ENCODE results near the gene SYDE1.

Gene SYDE1

DNA sequence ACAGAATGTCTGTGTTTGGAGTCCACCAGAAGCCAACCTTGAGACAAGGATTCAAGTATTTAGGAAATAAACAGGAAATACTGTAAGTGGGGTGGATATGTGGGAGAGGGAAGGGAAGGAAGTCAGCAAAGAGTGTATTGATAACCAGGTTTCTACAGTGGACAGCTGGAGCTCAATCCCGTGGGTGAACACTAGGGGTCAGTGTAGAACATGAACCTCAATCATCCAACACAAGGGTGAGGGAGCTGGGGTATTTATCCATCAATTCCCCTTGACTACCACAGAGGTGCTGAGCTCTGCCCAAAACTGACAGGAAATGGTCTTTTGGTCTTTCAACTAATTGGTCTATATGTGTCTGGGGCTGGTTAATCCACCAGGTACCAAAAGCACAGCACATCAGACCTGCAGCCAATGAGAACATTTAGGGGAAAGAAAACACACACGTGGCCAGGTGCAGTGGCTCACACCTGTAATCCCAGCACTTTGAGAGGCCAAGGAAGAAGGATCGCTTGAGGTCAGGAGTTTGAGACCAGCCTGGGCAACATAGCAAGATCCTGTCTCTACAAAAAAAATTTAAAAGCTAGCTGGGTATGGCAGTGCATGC, 5.6 kb upstream of the SYDE1 start:
- Histone ChIP-seq H3F3A (ENCODE audit: insufficient read depth) (no peaks in the 10 kb centered on the region), H3K4me2 (ENCODE audit: low read depth, low read length, poor library complexity, severe bottlenecking) (no peak overlapping the region), H3K79me2 (ENCODE audit: insufficient read depth, low read length) (no peaks in the 10 kb centered on the region), H3K27ac (ENCODE audit: low read depth, low read length) (no peak overlapping the region), H3K9ac (ENCODE audit: low read length) (no peak overlapping the region), H3K9me3 (ENCODE audit: insufficient read depth, low read length) (no peaks in the 10 kb centered on the region), H3K27me3 (ENCODE audit: low read length) (no peaks in the 10 kb centered on the region), H2AFZ (ENCODE audit: low read depth, low read length, severe bottlenecking) (no peak overlapping the region), H3K36me3 (ENCODE audit: low read length) (no peaks in the 10 kb centered on the region), H3K4me3 (ENCODE audit: insufficient read depth, low read length, poor library complexity, severe bottlenecking) (no peak overlapping the region), H3K9me2 (replicated peaks; ENCODE audit: insufficient read depth, low read length) (no peaks in the 10 kb centered on the region), H4K20me1 (ENCODE audit: low read depth, low read length) (no peaks in the 10 kb centered on the region)
- TF ChIP-seq, protein P1, sequence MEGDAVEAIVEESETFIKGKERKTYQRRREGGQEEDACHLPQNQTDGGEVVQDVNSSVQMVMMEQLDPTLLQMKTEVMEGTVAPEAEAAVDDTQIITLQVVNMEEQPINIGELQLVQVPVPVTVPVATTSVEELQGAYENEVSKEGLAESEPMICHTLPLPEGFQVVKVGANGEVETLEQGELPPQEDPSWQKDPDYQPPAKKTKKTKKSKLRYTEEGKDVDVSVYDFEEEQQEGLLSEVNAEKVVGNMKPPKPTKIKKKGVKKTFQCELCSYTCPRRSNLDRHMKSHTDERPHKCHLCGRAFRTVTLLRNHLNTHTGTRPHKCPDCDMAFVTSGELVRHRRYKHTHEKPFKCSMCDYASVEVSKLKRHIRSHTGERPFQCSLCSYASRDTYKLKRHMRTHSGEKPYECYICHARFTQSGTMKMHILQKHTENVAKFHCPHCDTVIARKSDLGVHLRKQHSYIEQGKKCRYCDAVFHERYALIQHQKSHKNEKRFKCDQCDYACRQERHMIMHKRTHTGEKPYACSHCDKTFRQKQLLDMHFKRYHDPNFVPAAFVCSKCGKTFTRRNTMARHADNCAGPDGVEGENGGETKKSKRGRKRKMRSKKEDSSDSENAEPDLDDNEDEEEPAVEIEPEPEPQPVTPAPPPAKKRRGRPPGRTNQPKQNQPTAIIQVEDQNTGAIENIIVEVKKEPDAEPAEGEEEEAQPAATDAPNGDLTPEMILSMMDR (IDR thresholded peaks at IDR 0.05; ENCODE audit: insufficient read depth, low read length, poor library complexity, severe bottlenecking), result peak; percentile 52
- no peak for TF ChIP-seq EZH2phosphoT487 (conservative IDR thresholded peaks at IDR 0.05; ENCODE audit: low read length)

DNA sequence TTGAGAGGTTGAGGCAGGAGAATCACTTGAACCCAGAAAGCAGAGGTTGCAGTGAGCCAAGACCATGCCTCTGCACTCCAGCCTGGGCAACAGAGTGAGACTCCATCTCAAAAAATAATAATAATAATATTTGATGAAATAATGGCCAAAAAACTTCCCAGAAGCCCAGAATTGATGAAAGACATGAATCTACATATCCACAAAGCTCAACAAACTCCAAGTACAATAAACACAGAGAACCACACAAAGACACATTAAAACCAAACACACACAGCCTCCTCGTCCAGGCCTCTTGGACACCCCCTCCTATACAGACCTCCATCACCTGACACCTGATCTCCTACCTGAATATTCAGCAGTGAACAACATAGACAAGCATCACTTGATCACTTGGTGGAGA, 3.2 kb upstream of the SYDE1 start:
- H3K36me3 ChIP-seq (ENCODE audit: low read length), result no peaks in the 10 kb centered on the region
- no peak overlapping the region for H3K4me3 ChIP-seq (ENCODE audit: insufficient read depth, low read length, poor library complexity, severe bottlenecking)
- H4K20me1 ChIP-seq (ENCODE audit: low read depth, low read length), result no peaks in the 10 kb centered on the region
- H3F3A ChIP-seq (ENCODE audit: insufficient read depth), result no peaks in the 10 kb centered on the region
- no peaks in the 10 kb centered on the region for H3K9me2 ChIP-seq (replicated peaks; ENCODE audit: insufficient read depth, low read length)
- no peaks in the 10 kb centered on the region for H3K79me2 ChIP-seq (ENCODE audit: insufficient read depth, low read length)
- H3K27ac ChIP-seq (ENCODE audit: low read depth, low read length), result no peak overlapping the region
- H3K9me3 ChIP-seq (ENCODE audit: insufficient read depth, low read length), result no peaks in the 10 kb centered on the region
- no peak overlapping the region for H2AFZ ChIP-seq (ENCODE audit: low read depth, low read length, severe bottlenecking)
- H3K27me3 ChIP-seq (ENCODE audit: low read length), result no peaks in the 10 kb centered on the region
- H3K9ac ChIP-seq (ENCODE audit: low read length), result no peak overlapping the region
- H3K4me2 ChIP-seq (ENCODE audit: low read depth, low read length, poor library complexity, severe bottlenecking), result no peak overlapping the region
- TF ChIP-seq EZH2phosphoT487 (conservative IDR thresholded peaks at IDR 0.05; ENCODE audit: low read length), result no peak
- TF ChIP-seq, protein P1 (IDR thresholded peaks at IDR 0.05; ENCODE audit: insufficient read depth, low read length, poor library complexity, severe bottlenecking), result no peak

DNA sequence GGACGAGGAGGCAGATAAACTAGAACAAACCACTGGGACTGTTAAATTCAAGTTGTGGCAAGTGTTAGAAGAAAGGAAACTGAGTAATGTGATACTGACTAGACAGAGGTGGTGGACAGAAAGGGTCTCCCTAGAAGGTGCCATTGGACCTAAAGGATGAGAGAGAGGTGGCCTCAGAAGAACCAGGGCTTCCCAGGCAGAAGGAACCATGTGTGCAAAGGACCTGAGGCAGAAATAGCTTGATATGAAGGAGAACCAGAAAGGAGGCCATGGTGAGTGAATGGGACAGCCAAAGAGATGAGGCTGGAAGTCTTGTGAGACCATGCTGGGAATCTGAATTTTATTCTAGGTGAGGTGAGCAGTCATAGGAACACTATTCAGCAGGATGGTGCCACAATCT, 2.8 kb upstream of the SYDE1 start:
- Histone ChIP-seq H2AFZ (ENCODE audit: low read depth, low read length, severe bottlenecking) (no peak overlapping the region), H3K36me3 (ENCODE audit: low read length) (no peaks in the 10 kb centered on the region), H3K9me3 (ENCODE audit: insufficient read depth, low read length) (no peaks in the 10 kb centered on the region), H3K9me2 (replicated peaks; ENCODE audit: insufficient read depth, low read length) (no peaks in the 10 kb centered on the region), H3F3A (ENCODE audit: insufficient read depth) (no peaks in the 10 kb centered on the region), H3K9ac (ENCODE audit: low read length) (no peak overlapping the region), H3K27me3 (ENCODE audit: low read length) (no peaks in the 10 kb centered on the region), H3K4me2 (ENCODE audit: low read depth, low read length, poor library complexity, severe bottlenecking) (no peak overlapping the region), H3K79me2 (ENCODE audit: insufficient read depth, low read length) (no peaks in the 10 kb centered on the region), H4K20me1 (ENCODE audit: low read depth, low read length) (no peaks in the 10 kb centered on the region), H3K27ac (ENCODE audit: low read depth, low read length) (no peak overlapping the region), H3K4me3 (ENCODE audit: insufficient read depth, low read length, poor library complexity, severe bottlenecking) (no peak overlapping the region)
- TF ChIP-seq, protein P1 (IDR thresholded peaks at IDR 0.05; ENCODE audit: insufficient read depth, low read length, poor library complexity, severe bottlenecking), result no peak
- no peak for TF ChIP-seq EZH2phosphoT487 (conservative IDR thresholded peaks at IDR 0.05; ENCODE audit: low read length)
